Transverse colon (tissue), 4 donors: ENCODE data around the gene TMX1. TPM values are rescaled to one million over a fixed set of nuclear protein-coding genes. Genes with fewer than 3 reads are reported as not detected.

ENCODE experiments used
- DNase-seq: peaks from one replicate; pipeline ENCODE4 v3.0.0-alpha.2; 2019
- H3K27ac ChIP-seq, 4 donors: fragments of 200-600 bp; sonication (generic); 2 replicates each; pipeline ENCODE4 v1.5.1; 2016 to 2018; ENCODE audit warnings: inconsistent platforms in 4 of 4
- H3K27me3 ChIP-seq: fragments of 200-600 bp; sonication (generic); 2 replicates; pipeline ENCODE4 v1.5.1; 2017; ENCODE audit warnings: inconsistent platforms
- H3K36me3 ChIP-seq, 4 donors: fragments of 200-600 bp; sonication (generic); 2 replicates each; pipeline ENCODE4 v1.5.1; 2017 to 2019; ENCODE audit warnings: inconsistent platforms in 4 of 4
- H3K4me1 ChIP-seq, 4 donors: fragments of 200-600 bp; sonication (generic); 2 replicates each; pipeline ENCODE4 v1.5.1; 2017 to 2020; ENCODE audit warnings: inconsistent platforms in 4 of 4
- H3K4me3 ChIP-seq, 4 donors: fragments of 200-600 bp; sonication (generic); 1 replicate in 1 of 4; 2 replicates in 3 of 4; pipeline versions ENCODE4 v1.5.1 to v1.6.1; 2017 to 2019; ENCODE audit warnings: inconsistent platforms in 4 of 4
- H3K9me3 ChIP-seq, 2 donors: fragments of 200-600 bp; sonication (generic); 2 replicates each; pipeline ENCODE4 v1.5.1; 2017 to 2019; ENCODE audit warnings: inconsistent platforms in 2 of 2
- EP300 ChIP-seq: sonication (generic); formaldehyde crosslinking; IDR thresholded peaks from one replicate; pipeline ENCODE4 v1.6.1; 2017; ENCODE audit warnings: antibody characterized with exemption, low read depth
- POLR2A ChIP-seq: fragments of 450-650 bp; IDR thresholded peaks from one replicate; pipeline ENCODE4 v1.6.1; 2016; ENCODE audit warnings: antibody characterized with exemption, mild to moderate bottlenecking, moderate library complexity
- POLR2AphosphoS5 ChIP-seq, 3 donors: sonication (generic); formaldehyde crosslinking; IDR thresholded peaks; one replicate each; pipeline ENCODE4 v1.6.1; 2016; ENCODE audit warnings: antibody characterized with exemption in 3 of 3
- WGBS, 2 donors: methylation state at CpG; one replicate each; pipeline ENCODE4 v1.1.5; 2018; ENCODE audit warnings: low coverage in 1 of 2; 5-methylcytosine and 5-hydroxymethylcytosine counted together
- in situ Hi-C, 4 donors: fragments of 200-750 bp; cut with MboI; loops; one replicate each; pipeline versions ENCODE4 v1.15.0 to v1.15.1; 2017; ENCODE audit warnings: low sequenced_read_pairs in 3 of 4, low pct_ligation_motif_present in 1 of 4, low pct_unique_long_range_greater_than_20kb in 1 of 4
- intact Hi-C: fragments of 100-400 bp; cut with DNase I; formaldehyde crosslinking; loops from one replicate; pipeline ENCODE4 v1.15.1; 2023; ENCODE audit warnings: low total_unique reads
- total RNA-seq, 4 donors: library from RNA; depleted of rRNA; stranded (reverse); fragments of >200 nt; gene quantifications; one replicate each; pipeline ENCODE4 v1.1.0, GENCODE V29; 2016
- TF ChIP-seq, protein P1 (sequence below), 5 experiments: fragments of 200-600 bp in 3 of 5; fragments of 450-650 bp in 2 of 5; sonication (generic) in 3 of 5; IDR thresholded peaks; 1 replicate in 2 of 5; 2 replicates in 3 of 5; pipeline ENCODE4 v1.5.1; 2016 to 2017; ENCODE audit warnings: antibody characterized with exemption in 5 of 5, inconsistent platforms in 3 of 5, mild to moderate bottlenecking in 2 of 5, moderate library complexity in 1 of 5

The TMX1 gene
- total RNA-seq, 4 donors from 2014 or later = 8.0 to 44.5 (median 35.1) TPM

DNA sequence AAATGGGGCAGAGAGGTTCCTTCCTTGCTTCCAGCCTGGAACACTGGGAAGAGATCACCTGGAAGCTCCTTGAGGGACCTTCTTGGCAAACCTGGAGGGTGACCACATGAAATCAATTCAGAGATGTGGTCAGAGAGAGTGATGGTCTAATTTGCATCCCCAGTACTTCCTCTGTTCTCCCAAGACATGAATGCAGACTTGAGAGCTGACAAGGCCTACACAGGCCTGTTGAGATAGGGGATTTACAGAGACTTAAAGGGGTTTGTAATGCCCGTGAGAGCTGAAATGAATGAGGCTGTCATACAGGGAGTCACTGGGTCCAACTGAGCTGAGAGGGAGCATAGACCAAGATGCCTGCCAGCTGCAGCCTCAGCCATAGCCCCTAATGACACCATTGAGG lies 45.1 kb downstream of the TMX1 start:
- H3K36me3 ChIP-seq = no peaks in the 10 kb centered on the region
- no peaks in the 10 kb centered on the region for H3K9me3 ChIP-seq
- no peaks in the 10 kb centered on the region for H3K27me3 ChIP-seq
- no peak for DNase-seq
- 71 to 89% methylated on average over 1 of the region's 1 CpG for WGBS, 2 donors
- in situ Hi-C loops = loop anchor here (10.0 to 25.0 kb wide), 4 partner anchors 490 to 702 kb away; partner anchors contain the start of gene RTRAF (in 2 of the 4)
- no peak overlapping the region for H3K27ac ChIP-seq
- H3K4me1 ChIP-seq = peaks cover 0 to 5% (median 0%) of the 10 kb centered on the region in 4 donors
- TF ChIP-seq POLR2AphosphoS5 (IDR thresholded peaks at IDR 0.05) = no peak
- no peak for TF ChIP-seq EP300
- no peak for TF ChIP-seq POLR2A
- TF ChIP-seq, protein P1, sequence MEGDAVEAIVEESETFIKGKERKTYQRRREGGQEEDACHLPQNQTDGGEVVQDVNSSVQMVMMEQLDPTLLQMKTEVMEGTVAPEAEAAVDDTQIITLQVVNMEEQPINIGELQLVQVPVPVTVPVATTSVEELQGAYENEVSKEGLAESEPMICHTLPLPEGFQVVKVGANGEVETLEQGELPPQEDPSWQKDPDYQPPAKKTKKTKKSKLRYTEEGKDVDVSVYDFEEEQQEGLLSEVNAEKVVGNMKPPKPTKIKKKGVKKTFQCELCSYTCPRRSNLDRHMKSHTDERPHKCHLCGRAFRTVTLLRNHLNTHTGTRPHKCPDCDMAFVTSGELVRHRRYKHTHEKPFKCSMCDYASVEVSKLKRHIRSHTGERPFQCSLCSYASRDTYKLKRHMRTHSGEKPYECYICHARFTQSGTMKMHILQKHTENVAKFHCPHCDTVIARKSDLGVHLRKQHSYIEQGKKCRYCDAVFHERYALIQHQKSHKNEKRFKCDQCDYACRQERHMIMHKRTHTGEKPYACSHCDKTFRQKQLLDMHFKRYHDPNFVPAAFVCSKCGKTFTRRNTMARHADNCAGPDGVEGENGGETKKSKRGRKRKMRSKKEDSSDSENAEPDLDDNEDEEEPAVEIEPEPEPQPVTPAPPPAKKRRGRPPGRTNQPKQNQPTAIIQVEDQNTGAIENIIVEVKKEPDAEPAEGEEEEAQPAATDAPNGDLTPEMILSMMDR (IDR thresholded peaks at IDR 0.05) = no peak
- intact Hi-C loops = loop anchor here (10.0 kb wide), 1 partner anchor 370 kb away; the partner anchor contains the start of gene FRMD6
- H3K4me3 ChIP-seq = no peak overlapping the region

DNA sequence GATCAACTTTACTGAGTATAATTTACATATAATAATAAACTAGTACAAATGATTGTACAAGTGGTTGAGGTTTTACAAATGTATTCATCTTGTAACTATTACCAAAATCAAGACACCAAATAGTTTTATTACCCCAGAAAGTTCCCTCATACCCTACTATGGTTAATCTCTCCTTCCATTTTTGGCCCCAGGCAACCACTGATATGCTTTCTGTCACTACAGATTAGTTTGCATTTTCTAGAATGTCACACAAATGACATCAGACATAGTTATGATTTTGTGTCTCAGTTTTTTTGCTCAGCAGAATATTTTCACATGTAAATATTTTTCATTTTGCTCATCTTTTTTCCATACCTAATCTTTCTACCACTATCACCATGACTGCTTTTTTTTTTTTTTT lies 49.1 kb downstream of the TMX1 start:
- H3K4me1 ChIP-seq = peaks cover 5 to 19% (median 9%) of the 10 kb centered on the region in 4 donors
- H3K36me3 ChIP-seq = no peaks in the 10 kb centered on the region
- TF ChIP-seq POLR2AphosphoS5 (IDR thresholded peaks at IDR 0.05) (no peak), POLR2A (no peak)
- TF ChIP-seq, protein P1 (IDR thresholded peaks at IDR 0.05) = no peak
- DNase-seq = no peak
- H3K27me3 ChIP-seq = no peaks in the 10 kb centered on the region
- intact Hi-C loops (loop anchor here (10.0 kb wide), 1 partner anchor 366 kb away; the partner anchor contains the start of gene FRMD6), in situ Hi-C loops (loop anchor here (10.0 to 25.0 kb wide), 4 partner anchors 486 to 698 kb away; partner anchors contain the start of gene RTRAF (in 2 of the 4))
- H3K4me3 ChIP-seq = no peak overlapping the region
- H3K9me3 ChIP-seq = no peaks in the 10 kb centered on the region
- H3K27ac ChIP-seq = no peak overlapping the region

DNA sequence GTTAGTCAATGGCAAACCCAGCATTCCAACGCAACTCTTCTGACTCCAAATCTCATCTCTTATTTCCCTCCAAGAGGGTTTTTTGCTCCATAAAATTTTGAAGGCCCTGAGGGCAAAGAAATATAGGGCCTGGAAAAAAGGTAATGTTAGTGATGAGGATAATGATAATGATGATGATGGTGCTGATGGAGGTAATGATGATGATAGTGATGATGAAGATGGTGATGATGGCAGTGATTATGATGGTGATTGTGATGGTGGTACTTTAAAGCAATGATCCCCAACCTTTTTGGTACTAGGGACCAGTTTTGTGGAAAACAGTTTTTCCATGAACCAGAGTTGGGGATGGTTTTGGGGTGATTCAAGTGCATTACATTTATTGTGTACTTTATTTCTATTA lies 50.1 kb downstream of the TMX1 start:
- no peak for DNase-seq
- H3K27me3 ChIP-seq = no peaks in the 10 kb centered on the region
- H3K4me1 ChIP-seq = peaks cover 5 to 19% (median 9%) of the 10 kb centered on the region in 4 donors
- in situ Hi-C loops = loop anchor here (25.0 kb wide), 2 partner anchors 672 to 697 kb away; partner anchors contain the start of gene RTRAF (in 2 of the 4)
- 86 to 100% methylated on average over 1 of the region's 1 CpG for WGBS, 2 donors
- TF ChIP-seq POLR2A (no peak), POLR2AphosphoS5 (IDR thresholded peaks at IDR 0.05) (no peak), EP300 (no peak)
- TF ChIP-seq, protein P1 (IDR thresholded peaks at IDR 0.05) = no peak
- intact Hi-C loops = no loop called here
- H3K9me3 ChIP-seq = no peaks in the 10 kb centered on the region
- H3K27ac ChIP-seq = no peak overlapping the region
- no peak overlapping the region for H3K4me3 ChIP-seq
- H3K36me3 ChIP-seq = no peaks in the 10 kb centered on the region

DNA sequence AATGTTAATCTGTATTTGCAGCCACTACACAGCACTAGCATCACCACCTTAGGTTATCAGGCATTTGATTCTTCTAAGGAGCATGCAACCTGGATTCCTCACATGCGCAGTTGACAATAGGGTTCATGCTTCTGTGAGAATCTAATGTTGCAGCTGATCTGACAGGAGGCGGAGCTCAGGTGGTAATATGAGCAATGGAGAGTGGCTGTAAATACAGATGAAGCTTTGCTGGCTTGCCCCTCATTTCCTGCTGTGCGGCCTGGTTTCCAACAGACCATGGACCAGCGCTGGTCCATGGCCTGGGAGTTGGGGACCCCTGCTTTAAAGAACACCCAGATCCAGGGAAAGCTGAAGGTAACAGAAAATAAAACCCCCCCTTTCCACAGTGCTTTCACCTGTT lies 51.0 kb downstream of the TMX1 start:
- in situ Hi-C loops (loop anchor here (25.0 kb wide), 2 partner anchors 671 to 696 kb away; partner anchors contain the start of gene RTRAF (in 2 of the 4)), intact Hi-C loops (no loop called here)
- no peak overlapping the region for H3K4me3 ChIP-seq
- no peaks in the 10 kb centered on the region for H3K27me3 ChIP-seq
- DNase-seq = no peak
- peaks cover 5 to 19% (median 9%) of the 10 kb centered on the region in 4 donors for H3K4me1 ChIP-seq
- no peak for TF ChIP-seq POLR2A
- no peak for TF ChIP-seq EP300
- TF ChIP-seq, protein P1 (IDR thresholded peaks at IDR 0.05) = no peak
- TF ChIP-seq POLR2AphosphoS5 (IDR thresholded peaks at IDR 0.05) = no peak
- WGBS, 2 donors = 98% methylated on average over 4 of the region's 4 CpGs; no CpG with 5 or more reads in 1 of the 2 donors
- H3K9me3 ChIP-seq = no peaks in the 10 kb centered on the region
- H3K27ac ChIP-seq = no peak overlapping the region
- no peaks in the 10 kb centered on the region for H3K36me3 ChIP-seq
